ENCODE data around the gene RAD51AP1. TPM values are rescaled to one million over a fixed set of nuclear protein-coding genes. Genes with fewer than 3 reads are reported as not detected.

The RAD51AP1 gene
- total RNA-seq, 1 experiment from 2014 or later: 45.2 TPM

DNA sequence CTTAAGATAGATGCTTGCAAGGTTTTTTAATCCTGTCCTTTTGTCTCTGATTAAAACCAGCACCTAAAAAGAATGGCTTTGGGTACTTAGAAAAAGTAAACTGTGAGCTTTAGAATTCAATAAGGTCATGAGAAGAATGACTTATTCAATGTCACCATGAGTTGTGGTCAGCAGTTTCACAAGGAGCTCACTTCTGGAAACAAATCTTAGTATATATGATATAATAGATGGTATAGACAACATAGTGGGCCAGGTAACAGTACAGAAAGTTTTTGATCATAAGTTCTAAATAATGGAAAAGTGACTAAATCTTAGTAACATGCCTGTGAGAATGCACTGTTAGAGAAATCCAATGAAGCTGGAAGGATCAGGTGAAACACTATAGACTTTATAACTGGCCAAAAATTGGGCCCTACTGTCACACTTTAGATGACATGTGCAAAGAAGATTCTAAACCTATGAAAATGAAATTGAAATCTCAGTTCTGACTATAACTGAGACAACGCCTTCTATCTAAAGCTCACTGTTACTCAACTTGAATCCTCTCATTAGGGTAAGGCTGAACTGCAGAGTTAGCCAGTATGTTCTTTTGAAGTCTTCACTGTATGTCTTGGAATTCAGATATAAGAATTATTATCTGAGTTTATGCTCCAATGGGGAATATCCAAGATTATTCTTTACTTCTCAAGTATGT is 42.4 kb upstream of the RAD51AP1 start:
- Mint-ChIP-seq H3K27ac (no peak overlapping the region), H3K27me3 (ENCODE audit: low read depth) (no peaks in the 10 kb centered on the region), H3K9me3 (peaks cover 15% of the 10 kb centered on the region), H3K4me1 (no peaks in the 10 kb centered on the region), H3K36me3 (peaks cover 31% of the 10 kb centered on the region), H3K4me3 (no peak overlapping the region)
- DNase-seq (ENCODE audit: low spot score): no peak
- TF ChIP-seq ELF4 (CRISPR knock-in tag; IDR thresholded peaks at IDR 0.05; ENCODE audit: low read depth) (no peak), SMAD3 (CRISPR knock-in tag; IDR thresholded peaks at IDR 0.05; ENCODE audit: borderline replicate concordance) (no peak)
- TF ChIP-seq, protein P1, sequence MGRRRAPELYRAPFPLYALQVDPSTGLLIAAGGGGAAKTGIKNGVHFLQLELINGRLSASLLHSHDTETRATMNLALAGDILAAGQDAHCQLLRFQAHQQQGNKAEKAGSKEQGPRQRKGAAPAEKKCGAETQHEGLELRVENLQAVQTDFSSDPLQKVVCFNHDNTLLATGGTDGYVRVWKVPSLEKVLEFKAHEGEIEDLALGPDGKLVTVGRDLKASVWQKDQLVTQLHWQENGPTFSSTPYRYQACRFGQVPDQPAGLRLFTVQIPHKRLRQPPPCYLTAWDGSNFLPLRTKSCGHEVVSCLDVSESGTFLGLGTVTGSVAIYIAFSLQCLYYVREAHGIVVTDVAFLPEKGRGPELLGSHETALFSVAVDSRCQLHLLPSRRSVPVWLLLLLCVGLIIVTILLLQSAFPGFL (CRISPR knock-in tag; IDR thresholded peaks at IDR 0.05; ENCODE audit: borderline replicate concordance): no peak
- TF ChIP-seq, protein P2, sequence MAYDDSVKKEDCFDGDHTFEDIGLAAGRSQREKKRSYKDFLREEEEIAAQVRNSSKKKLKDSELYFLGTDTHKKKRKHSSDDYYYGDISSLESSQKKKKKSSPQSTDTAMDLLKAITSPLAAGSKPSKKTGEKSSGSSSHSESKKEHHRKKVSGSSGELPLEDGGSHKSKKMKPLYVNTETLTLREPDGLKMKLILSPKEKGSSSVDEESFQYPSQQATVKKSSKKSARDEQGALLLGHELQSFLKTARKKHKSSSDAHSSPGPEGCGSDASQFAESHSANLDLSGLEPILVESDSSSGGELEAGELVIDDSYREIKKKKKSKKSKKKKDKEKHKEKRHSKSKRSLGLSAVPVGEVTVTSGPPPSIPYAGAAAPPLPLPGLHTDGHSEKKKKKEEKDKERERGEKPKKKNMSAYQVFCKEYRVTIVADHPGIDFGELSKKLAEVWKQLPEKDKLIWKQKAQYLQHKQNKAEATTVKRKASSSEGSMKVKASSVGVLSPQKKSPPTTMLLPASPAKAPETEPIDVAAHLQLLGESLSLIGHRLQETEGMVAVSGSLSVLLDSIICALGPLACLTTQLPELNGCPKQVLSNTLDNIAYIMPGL (CRISPR knock-in tag; IDR thresholded peaks at IDR 0.05): no peak
- TF ChIP-seq, protein P3, sequence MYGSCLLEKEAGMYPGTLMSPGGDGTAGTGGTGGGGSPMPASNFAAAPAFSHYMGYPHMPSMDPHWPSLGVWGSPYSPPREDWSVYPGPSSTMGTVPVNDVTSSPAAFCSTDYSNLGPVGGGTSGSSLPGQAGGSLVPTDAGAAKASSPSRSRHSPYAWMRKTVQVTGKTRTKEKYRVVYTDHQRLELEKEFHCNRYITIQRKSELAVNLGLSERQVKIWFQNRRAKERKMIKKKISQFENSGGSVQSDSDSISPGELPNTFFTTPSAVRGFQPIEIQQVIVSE (CRISPR knock-in tag; IDR thresholded peaks at IDR 0.05; ENCODE audit: borderline replicate concordance): no peak
- TF ChIP-seq, protein P4, sequence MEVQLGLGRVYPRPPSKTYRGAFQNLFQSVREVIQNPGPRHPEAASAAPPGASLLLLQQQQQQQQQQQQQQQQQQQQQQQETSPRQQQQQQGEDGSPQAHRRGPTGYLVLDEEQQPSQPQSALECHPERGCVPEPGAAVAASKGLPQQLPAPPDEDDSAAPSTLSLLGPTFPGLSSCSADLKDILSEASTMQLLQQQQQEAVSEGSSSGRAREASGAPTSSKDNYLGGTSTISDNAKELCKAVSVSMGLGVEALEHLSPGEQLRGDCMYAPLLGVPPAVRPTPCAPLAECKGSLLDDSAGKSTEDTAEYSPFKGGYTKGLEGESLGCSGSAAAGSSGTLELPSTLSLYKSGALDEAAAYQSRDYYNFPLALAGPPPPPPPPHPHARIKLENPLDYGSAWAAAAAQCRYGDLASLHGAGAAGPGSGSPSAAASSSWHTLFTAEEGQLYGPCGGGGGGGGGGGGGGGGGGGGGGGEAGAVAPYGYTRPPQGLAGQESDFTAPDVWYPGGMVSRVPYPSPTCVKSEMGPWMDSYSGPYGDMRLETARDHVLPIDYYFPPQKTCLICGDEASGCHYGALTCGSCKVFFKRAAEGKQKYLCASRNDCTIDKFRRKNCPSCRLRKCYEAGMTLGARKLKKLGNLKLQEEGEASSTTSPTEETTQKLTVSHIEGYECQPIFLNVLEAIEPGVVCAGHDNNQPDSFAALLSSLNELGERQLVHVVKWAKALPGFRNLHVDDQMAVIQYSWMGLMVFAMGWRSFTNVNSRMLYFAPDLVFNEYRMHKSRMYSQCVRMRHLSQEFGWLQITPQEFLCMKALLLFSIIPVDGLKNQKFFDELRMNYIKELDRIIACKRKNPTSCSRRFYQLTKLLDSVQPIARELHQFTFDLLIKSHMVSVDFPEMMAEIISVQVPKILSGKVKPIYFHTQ (CRISPR knock-in tag; IDR thresholded peaks at IDR 0.05): no peak
- CTCF ChIA-PET: no interaction called here
- no peak for ATAC-seq
- POLR2A ChIA-PET: no interaction called here

DNA sequence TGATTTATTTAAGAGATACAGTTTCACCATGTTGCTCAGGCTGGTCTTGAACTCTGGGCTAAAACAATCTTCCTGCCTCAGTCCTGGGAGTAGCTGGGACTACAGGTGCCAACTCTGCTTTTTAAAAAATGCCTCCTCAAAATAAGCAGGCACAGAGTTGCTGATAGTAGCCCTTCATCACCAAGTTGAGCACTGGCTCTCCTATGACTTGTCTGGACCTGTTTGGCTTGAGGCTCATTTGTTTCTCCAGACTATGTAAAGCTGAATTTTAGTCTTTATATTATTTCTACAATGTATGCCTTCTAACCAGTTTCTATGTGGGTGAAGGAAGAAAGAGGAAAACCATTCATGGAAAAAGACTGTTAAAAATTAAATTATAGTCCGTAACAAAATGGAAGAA is 39.5 kb upstream of the RAD51AP1 start:
- no peaks in the 10 kb centered on the region for H3K4me1 Mint-ChIP-seq
- H3K4me3 Mint-ChIP-seq: no peak overlapping the region
- ChIA-PET CTCF (no interaction called here), POLR2A (no interaction called here)
- ATAC-seq (no peak), DNase-seq (ENCODE audit: low spot score) (no peak)
- H3K36me3 Mint-ChIP-seq: peaks cover 40% of the 10 kb centered on the region
- H3K27me3 Mint-ChIP-seq (ENCODE audit: low read depth): no peaks in the 10 kb centered on the region
- H3K9me3 Mint-ChIP-seq: peaks cover 15% of the 10 kb centered on the region
- no peak overlapping the region for H3K27ac Mint-ChIP-seq
- TF ChIP-seq ZNF232 (CRISPR knock-in tag; IDR thresholded peaks at IDR 0.05) (no peak), GRHL2 (CRISPR knock-in tag; IDR thresholded peaks at IDR 0.05; ENCODE audit: insufficient replicate concordance, severe bottlenecking) (no peak), TCF7 (CRISPR knock-in tag; IDR thresholded peaks at IDR 0.05; ENCODE audit: low read depth) (no peak), GABPB1 (CRISPR knock-in tag; IDR thresholded peaks at IDR 0.05) (no peak), ELF4 (CRISPR knock-in tag; IDR thresholded peaks at IDR 0.05; ENCODE audit: low read depth) (no peak)
- TF ChIP-seq, protein P5, sequence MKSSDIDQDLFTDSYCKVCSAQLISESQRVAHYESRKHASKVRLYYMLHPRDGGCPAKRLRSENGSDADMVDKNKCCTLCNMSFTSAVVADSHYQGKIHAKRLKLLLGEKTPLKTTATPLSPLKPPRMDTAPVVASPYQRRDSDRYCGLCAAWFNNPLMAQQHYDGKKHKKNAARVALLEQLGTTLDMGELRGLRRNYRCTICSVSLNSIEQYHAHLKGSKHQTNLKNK (CRISPR knock-in tag; IDR thresholded peaks at IDR 0.05): no peak
- TF ChIP-seq, protein P6, sequence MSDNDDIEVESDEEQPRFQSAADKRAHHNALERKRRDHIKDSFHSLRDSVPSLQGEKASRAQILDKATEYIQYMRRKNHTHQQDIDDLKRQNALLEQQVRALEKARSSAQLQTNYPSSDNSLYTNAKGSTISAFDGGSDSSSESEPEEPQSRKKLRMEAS (CRISPR knock-in tag; IDR thresholded peaks at IDR 0.05): no peak
- TF ChIP-seq, protein P7, sequence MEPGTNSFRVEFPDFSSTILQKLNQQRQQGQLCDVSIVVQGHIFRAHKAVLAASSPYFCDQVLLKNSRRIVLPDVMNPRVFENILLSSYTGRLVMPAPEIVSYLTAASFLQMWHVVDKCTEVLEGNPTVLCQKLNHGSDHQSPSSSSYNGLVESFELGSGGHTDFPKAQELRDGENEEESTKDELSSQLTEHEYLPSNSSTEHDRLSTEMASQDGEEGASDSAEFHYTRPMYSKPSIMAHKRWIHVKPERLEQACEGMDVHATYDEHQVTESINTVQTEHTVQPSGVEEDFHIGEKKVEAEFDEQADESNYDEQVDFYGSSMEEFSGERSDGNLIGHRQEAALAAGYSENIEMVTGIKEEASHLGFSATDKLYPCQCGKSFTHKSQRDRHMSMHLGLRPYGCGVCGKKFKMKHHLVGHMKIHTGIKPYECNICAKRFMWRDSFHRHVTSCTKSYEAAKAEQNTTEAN (CRISPR knock-in tag; IDR thresholded peaks at IDR 0.05): no peak
- TF ChIP-seq, protein P8, sequence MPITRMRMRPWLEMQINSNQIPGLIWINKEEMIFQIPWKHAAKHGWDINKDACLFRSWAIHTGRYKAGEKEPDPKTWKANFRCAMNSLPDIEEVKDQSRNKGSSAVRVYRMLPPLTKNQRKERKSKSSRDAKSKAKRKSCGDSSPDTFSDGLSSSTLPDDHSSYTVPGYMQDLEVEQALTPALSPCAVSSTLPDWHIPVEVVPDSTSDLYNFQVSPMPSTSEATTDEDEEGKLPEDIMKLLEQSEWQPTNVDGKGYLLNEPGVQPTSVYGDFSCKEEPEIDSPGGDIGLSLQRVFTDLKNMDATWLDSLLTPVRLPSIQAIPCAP (CRISPR knock-in tag; IDR thresholded peaks at IDR 0.05): no peak
- TF ChIP-seq, protein P9, sequence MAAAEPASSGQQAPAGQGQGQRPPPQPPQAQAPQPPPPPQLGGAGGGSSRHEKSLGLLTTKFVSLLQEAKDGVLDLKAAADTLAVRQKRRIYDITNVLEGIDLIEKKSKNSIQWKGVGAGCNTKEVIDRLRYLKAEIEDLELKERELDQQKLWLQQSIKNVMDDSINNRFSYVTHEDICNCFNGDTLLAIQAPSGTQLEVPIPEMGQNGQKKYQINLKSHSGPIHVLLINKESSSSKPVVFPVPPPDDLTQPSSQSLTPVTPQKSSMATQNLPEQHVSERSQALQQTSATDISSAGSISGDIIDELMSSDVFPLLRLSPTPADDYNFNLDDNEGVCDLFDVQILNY (CRISPR knock-in tag; IDR thresholded peaks at IDR 0.05): no peak
- TF ChIP-seq, protein P10, sequence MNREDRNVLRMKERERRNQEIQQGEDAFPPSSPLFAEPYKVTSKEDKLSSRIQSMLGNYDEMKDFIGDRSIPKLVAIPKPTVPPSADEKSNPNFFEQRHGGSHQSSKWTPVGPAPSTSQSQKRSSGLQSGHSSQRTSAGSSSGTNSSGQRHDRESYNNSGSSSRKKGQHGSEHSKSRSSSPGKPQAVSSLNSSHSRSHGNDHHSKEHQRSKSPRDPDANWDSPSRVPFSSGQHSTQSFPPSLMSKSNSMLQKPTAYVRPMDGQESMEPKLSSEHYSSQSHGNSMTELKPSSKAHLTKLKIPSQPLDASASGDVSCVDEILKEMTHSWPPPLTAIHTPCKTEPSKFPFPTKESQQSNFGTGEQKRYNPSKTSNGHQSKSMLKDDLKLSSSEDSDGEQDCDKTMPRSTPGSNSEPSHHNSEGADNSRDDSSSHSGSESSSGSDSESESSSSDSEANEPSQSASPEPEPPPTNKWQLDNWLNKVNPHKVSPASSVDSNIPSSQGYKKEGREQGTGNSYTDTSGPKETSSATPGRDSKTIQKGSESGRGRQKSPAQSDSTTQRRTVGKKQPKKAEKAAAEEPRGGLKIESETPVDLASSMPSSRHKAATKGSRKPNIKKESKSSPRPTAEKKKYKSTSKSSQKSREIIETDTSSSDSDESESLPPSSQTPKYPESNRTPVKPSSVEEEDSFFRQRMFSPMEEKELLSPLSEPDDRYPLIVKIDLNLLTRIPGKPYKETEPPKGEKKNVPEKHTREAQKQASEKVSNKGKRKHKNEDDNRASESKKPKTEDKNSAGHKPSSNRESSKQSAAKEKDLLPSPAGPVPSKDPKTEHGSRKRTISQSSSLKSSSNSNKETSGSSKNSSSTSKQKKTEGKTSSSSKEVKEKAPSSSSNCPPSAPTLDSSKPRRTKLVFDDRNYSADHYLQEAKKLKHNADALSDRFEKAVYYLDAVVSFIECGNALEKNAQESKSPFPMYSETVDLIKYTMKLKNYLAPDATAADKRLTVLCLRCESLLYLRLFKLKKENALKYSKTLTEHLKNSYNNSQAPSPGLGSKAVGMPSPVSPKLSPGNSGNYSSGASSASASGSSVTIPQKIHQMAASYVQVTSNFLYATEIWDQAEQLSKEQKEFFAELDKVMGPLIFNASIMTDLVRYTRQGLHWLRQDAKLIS (CRISPR knock-in tag; IDR thresholded peaks at IDR 0.05; ENCODE audit: borderline replicate concordance): no peak
- TF ChIP-seq, protein P11, sequence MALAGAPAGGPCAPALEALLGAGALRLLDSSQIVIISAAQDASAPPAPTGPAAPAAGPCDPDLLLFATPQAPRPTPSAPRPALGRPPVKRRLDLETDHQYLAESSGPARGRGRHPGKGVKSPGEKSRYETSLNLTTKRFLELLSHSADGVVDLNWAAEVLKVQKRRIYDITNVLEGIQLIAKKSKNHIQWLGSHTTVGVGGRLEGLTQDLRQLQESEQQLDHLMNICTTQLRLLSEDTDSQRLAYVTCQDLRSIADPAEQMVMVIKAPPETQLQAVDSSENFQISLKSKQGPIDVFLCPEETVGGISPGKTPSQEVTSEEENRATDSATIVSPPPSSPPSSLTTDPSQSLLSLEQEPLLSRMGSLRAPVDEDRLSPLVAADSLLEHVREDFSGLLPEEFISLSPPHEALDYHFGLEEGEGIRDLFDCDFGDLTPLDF (CRISPR knock-in tag; IDR thresholded peaks at IDR 0.05): no peak
